GM13977 (cell line): ENCODE measurements around the gene S100A16.

Experiments used
- DNase-seq: peaks from one replicate; pipeline ENCODE4 v3.0.0; 2012; ENCODE audit warnings: low spot score
- in situ Hi-C: fragments of 300-500 bp; cut with MboI; formaldehyde crosslinking; loops from one replicate; pipeline ENCODE4 v1.12.0; 2022; ENCODE audit warnings: low sequenced_read_pairs, low pct_unique_long_range_greater_than_20kb, mixed read lengths, inconsistent platforms; ENCODE audit not compliant: unreplicated experiment
- TF ChIP-seq, protein P1 (sequence below): IDR thresholded peaks from 2 replicates; pipeline ENCODE4 v1.5.1; 2012; ENCODE audit warnings: mild to moderate bottlenecking, control low read depth; ENCODE audit not compliant: insufficient read depth; ENCODE audit errors: extremely low read depth, missing control alignments

The S100A16 gene

DNA sequence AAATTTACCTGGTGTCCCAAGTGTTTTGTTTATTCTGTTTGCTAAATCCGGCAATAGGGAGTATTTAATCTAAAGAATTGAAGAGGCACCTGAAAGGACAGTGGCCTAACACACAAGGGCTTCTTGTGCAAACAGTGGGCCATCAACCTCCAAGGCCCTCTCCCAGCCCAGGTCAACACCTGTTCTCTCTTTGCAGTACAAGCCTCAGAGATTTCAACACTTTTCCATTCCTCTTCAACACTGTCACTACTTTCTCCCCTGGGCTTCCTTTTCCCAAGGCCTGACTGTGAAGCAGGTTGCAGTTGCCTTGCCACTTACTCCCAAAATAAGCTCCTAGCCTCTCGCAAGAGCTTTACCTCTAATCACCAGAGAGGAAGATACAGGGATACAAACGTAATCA is 42.4 kb upstream of the S100A16 start:
- DNase-seq = no peak
- in situ Hi-C loops = no loop called here
- TF ChIP-seq, protein P1, sequence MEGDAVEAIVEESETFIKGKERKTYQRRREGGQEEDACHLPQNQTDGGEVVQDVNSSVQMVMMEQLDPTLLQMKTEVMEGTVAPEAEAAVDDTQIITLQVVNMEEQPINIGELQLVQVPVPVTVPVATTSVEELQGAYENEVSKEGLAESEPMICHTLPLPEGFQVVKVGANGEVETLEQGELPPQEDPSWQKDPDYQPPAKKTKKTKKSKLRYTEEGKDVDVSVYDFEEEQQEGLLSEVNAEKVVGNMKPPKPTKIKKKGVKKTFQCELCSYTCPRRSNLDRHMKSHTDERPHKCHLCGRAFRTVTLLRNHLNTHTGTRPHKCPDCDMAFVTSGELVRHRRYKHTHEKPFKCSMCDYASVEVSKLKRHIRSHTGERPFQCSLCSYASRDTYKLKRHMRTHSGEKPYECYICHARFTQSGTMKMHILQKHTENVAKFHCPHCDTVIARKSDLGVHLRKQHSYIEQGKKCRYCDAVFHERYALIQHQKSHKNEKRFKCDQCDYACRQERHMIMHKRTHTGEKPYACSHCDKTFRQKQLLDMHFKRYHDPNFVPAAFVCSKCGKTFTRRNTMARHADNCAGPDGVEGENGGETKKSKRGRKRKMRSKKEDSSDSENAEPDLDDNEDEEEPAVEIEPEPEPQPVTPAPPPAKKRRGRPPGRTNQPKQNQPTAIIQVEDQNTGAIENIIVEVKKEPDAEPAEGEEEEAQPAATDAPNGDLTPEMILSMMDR = no peak

DNA sequence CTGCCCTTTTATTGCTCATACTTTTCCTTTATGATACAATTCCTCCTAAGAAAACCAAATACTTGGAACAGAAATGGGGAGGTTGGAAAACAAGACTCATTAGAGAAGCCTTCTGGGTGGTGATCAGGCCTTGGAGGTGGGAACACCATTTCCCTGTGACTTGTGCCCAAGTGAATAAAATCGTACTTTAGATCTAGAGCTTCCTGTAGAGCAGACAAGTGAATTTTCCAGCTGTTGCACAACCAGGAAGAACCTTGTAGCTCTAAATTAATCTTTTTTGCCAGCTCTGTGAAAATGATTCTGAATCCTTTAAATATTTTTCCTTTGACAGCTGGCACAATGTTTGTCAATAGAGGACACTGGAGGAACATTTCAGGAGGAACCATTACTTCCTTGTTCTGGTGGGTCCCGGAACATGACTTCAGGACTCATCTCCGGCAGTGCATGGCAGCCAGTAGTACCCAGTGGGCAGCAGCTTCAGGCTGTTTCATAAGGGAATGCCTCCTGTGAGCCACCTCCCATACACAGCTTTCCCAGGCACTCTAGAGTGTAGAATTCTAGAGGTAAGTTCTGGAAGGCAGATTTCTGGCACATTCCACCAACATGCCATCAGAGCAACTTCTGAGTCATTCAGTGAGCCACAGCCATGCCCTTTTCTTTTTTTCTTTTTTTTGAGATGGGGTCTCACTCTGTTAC is 40.0 kb upstream of the S100A16 start:
- TF ChIP-seq, protein P1 = no peak

DNA sequence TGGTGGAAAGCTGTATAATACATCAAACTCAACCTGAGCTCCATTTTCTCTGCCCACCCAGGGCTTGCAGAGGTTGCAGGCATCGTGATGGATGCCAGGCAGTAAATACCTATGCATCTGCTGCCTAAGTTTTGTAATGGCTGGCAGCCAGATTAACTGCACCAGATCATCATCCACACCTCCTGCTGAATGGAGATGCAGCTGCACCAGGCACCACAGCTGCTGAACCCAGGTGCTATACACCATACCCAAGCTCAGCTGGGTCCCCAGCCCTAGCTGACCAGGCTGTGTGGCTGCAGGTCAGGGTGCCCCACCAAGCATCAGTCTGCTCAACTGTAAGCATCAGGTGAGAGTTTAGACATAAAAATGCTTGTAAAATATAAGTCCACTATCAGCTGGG is 38.8 kb upstream of the S100A16 start:
- TF ChIP-seq, protein P1 = no peak
- no peak for DNase-seq
- in situ Hi-C loops = no loop called here

More for the DNA sequence above, 40.0 kb upstream of the S100A16 start:
- no peak for DNase-seq
- in situ Hi-C loops = no loop called here

DNA sequence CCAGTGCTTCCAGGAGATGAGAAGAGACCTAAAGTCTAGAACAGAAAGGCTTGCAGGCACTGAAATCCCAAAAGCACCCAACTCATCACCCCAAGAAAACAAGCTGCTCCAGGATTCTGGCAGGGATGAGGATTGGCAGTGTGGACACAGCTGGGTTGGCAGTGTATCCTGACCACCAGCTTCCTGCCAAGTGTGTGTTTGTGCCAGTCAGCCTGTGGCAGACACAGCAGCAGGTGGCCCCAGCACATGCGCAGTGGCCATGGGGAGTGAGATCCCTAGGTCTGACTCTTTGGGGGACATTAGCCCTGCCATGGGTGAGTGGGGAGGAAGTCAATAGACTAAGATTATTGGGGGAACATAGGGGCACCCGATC is 36.9 kb upstream of the S100A16 start:
- TF ChIP-seq, protein P1 = no peak
- DNase-seq = no peak
- in situ Hi-C loops = no loop called here

DNA sequence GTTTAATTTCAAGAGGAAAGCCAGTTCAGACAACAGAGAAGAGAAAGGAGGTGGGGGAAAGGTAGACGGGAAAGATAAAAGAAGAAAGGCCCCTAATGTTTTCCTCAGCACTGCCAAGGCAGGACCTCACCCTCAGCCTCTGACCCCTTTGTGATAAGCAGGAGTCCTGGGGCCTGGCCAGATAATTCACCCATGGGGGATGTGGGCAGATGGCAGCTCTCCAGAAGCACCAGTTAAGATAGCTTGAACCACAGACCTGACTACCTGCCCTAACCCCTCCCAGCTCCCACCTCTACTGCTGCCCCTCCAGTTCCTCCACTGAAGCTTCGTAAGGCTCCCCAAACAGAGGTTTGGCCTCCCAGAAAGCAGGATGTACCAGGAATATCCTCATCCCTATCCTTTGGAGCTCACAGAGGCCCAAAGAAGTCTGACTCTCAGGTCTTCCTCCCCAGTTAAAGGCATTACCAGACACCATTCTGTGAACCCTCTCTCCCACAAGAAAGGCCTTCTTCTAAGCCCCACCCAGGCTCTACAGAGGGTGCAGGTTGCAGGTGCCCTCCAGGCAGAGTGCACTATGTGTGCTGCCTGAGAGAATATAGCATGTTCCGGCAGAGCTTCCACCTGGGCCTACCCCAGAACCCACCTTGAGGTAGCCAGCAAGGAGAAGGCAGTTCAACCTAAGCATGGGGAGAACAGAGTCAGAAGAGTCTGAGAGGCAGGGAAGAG is 36.4 kb upstream of the S100A16 start:
- TF ChIP-seq, protein P1 = no peak
- in situ Hi-C loops = no loop called here
- DNase-seq = no peak

DNA sequence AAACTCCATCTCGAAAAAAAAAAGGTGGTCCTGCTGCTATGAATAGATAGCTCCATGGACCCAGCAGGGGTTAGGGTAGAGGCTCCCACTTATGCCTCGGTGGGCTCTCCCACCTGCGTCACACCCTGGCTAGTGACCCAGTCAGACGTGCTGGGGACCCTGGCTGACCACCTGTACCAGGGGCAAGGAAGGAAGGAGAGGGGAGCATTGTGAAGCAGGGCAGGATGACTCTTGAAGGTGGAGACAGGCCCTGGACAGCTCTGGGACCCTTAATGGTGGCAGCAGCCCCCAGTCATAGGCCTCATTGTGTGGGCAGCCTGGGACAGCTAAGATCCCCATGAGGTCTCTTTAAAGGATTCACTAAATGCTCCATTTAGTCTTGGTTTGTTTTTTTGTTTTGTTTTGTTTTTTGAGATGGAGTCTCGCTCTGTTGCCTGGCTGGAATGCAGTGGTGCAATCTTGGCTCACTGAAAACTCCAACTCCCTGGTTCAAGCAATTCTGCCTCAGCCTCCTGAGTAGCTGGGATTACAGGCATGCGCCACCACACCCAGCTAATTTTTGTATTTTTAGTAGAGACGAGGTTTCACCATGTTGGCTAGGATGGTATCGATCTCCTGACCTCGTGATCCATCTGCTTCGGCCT is 35.2 kb upstream of the S100A16 start:
- in situ Hi-C loops = no loop called here
- no peak for DNase-seq
- TF ChIP-seq, protein P1 = no peak
